ENCODE measurements around the gene APOB. TPM values are rescaled to one million over a fixed set of nuclear protein-coding genes. Genes with fewer than 3 reads are reported as not detected.

The APOB gene
- total RNA-seq, 1 donor from 2014 or later = under 0.01 TPM

GRCh38 chr2:21042958-21043743 is 722 bp downstream of the APOB start:
- DNase-seq (ENCODE audit: low read depth) = peak; percentile 22
- H3K4me3 ChIP-seq (ENCODE audit: low read depth, low read length) = no peak overlapping the region
- peak; percentile 93 for TF ChIP-seq CTCF (IDR thresholded peaks at IDR 0.05; ENCODE audit: insufficient read depth, low read length, severe bottlenecking)
- H3K36me3 ChIP-seq (ENCODE audit: control insufficient read depth, insufficient read depth, low read length) = no peaks in the 10 kb centered on the region
- peaks cover 6% of the 10 kb centered on the region for H3K27me3 ChIP-seq (ENCODE audit: control insufficient read depth, insufficient read depth, low read length)
- no peak for FAIRE-seq

DNA sequence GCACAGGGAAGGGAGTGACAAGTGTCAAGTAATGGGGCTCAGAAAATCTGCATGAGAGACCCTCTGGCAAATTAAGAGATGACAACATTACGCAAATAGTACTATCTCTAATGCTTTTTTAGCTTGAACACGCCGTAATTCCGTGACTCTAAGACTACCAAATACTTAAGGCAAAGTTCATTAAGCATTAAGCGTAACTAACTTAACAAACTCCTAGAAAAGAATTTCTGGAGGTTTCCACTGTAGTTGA is 1.2 kb downstream of the APOB start:
- H3K27me3 ChIP-seq (ENCODE audit: control insufficient read depth, insufficient read depth, low read length) = peaks cover 6% of the 10 kb centered on the region
- no peak overlapping the region for H3K4me3 ChIP-seq (ENCODE audit: low read depth, low read length)
- DNase-seq (ENCODE audit: low read depth) (no peak), FAIRE-seq (no peak)
- no peak for TF ChIP-seq CTCF (IDR thresholded peaks at IDR 0.05; ENCODE audit: insufficient read depth, low read length, severe bottlenecking)
- no peaks in the 10 kb centered on the region for H3K36me3 ChIP-seq (ENCODE audit: control insufficient read depth, insufficient read depth, low read length)

DNA sequence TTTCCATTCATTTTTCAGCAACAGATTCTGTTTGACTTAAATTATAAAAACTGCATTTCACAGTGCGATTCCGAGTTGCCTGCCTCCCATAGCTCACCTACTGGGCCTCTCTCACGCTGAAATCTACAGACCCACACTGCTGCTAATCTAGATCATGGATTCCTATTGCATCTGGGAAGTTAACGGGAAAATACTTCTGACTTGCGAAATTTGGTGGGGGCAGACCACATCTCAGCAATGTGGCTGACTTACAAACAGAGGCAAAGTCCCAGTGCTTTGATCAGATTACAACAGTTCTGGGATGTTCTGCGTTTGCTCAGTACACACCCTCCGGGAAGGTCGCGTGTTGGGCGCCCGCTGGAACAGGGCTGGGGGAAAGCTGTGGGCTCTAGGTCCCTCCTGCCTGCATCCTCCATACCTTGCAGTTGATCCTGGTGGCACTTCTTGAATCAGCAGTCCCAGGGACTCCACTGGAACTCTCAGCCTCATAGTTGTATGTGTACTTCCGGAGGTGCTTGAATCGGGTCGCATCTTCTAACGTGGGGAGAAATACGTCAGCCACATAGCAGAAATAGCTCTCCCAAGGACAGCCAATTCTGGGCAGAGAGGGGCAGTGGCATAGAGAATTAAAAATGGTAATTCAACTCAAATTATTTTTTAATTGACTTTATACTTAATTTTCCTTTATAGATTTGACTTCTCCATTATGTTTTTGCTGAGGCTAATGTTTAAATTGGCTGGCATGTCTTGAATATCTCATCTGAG is 1.7 kb downstream of the APOB start:
- DNase-seq (ENCODE audit: low read depth) (no peak), FAIRE-seq (no peak)
- peaks cover 6% of the 10 kb centered on the region for H3K27me3 ChIP-seq (ENCODE audit: control insufficient read depth, insufficient read depth, low read length)
- no peaks in the 10 kb centered on the region for H3K36me3 ChIP-seq (ENCODE audit: control insufficient read depth, insufficient read depth, low read length)
- no peak overlapping the region for H3K4me3 ChIP-seq (ENCODE audit: low read depth, low read length)
- no peak for TF ChIP-seq CTCF (IDR thresholded peaks at IDR 0.05; ENCODE audit: insufficient read depth, low read length, severe bottlenecking)

DNA sequence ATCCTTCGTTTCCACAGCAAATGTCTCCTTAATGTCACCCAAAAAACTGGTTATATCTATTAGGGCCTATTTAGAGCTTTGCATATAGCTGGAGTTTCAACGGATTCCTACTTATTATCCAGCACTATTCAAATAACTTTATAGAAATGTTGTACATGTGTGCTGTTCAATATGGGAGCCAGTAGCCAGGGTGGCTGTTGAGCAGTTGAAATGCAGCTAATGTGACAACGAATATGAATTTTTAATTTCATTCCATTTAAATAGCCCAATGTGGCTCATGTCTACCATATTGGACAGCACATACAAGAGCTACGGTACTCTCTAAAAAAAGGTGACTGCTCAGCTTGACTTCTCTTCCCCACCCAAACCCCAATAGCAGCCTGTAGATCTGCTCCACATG is 2.4 kb downstream of the APOB start:
- TF ChIP-seq CTCF (IDR thresholded peaks at IDR 0.05; ENCODE audit: insufficient read depth, low read length, severe bottlenecking) = no peak
- Histone ChIP-seq H3K27me3 (ENCODE audit: control insufficient read depth, insufficient read depth, low read length) (peaks cover 6% of the 10 kb centered on the region), H3K4me3 (ENCODE audit: low read depth, low read length) (no peak overlapping the region), H3K36me3 (ENCODE audit: control insufficient read depth, insufficient read depth, low read length) (no peaks in the 10 kb centered on the region)
- FAIRE-seq (no peak), DNase-seq (ENCODE audit: low read depth) (no peak)

GRCh38 chr2:21040468-21041377 is 3.1 kb downstream of the APOB start:
- TF ChIP-seq CTCF (IDR thresholded peaks at IDR 0.05; ENCODE audit: insufficient read depth, low read length, severe bottlenecking) = no peak
- DNase-seq (ENCODE audit: low read depth) (no peak), FAIRE-seq (no peak)
- H3K27me3 ChIP-seq (ENCODE audit: control insufficient read depth, insufficient read depth, low read length) = peaks cover 6% of the 10 kb centered on the region
- H3K4me3 ChIP-seq (ENCODE audit: low read depth, low read length) = no peak overlapping the region
- no peaks in the 10 kb centered on the region for H3K36me3 ChIP-seq (ENCODE audit: control insufficient read depth, insufficient read depth, low read length)
